ENCODE measurements around the gene TRAM2. TPM values are rescaled to one million over a fixed set of nuclear protein-coding genes. Genes with fewer than 3 reads are reported as not detected.

Gene TRAM2
- total and polyA plus RNA-seq, 9 of the 15 experiments (the other 6 are each of a cell fraction or from before 2014, with no cell fraction given), result 2.6 to 13.3 (median 8.9) TPM

GRCh38 chr6:52519618-52520017 is 57.2 kb downstream of the TRAM2 start:
- ATAC-seq (no peak), DNase-seq (ENCODE audit: extremely low read depth in 1 of 4, low spot score in 3 of 4) (no peak), FAIRE-seq (no peak)
- peaks cover 6% of the 10 kb centered on the region; the same call in 1 of the 3 replicates for H3K79me2 ChIP-seq (ENCODE audit: control insufficient read depth, insufficient read depth, low read length)
- peaks cover 3% of the 10 kb centered on the region for H3K9me1 ChIP-seq (ENCODE audit: control insufficient read depth, insufficient read depth, low read length)
- intact Hi-C loops (cut with micrococcal nuclease), result loop anchor here (5.0 to 10.0 kb wide), 2 partner anchors 58 to 235 kb away; partner anchors contain the start of genes MCM3 and TRAM2
- peaks cover 28 to 52% of the 10 kb centered on the region in 2 experiments for H3K4me1 ChIP-seq (replicated peaks in 1 of 2; ENCODE audit: control insufficient read depth in 2 of 2, insufficient read depth in 2 of 2, low read length in 2 of 2)
- H3K9ac ChIP-seq (ENCODE audit: insufficient read depth in 1 of 2, low read depth in 2 of 2, low read length in 2 of 2), result no peak overlapping the region
- ChIA-PET POLR2A (interaction anchor here (0.5 kb wide), 1 partner anchor 20 kb away, joined by 3 read pairs; no protein-coding TSS in a partner anchor), CTCF (ENCODE audit: low intra/inter-chr PET ratio) (no interaction called here)
- no peaks in the 10 kb centered on the region for H3K27me3 ChIP-seq (ENCODE audit: control insufficient read depth in 2 of 2, insufficient read depth in 2 of 2, low read length in 2 of 2)
- H3K4me2 ChIP-seq (ENCODE audit: insufficient read depth, low read length), result no peak overlapping the region
- no peaks in the 10 kb centered on the region for H4K20me1 ChIP-seq (replicated peaks; ENCODE audit: control insufficient read depth, insufficient read depth, low read length)
- no peaks in the 10 kb centered on the region for H3K9me3 ChIP-seq (replicated peaks; ENCODE audit: control insufficient read depth, insufficient read depth, low read depth, low read length)
- WGBS (ENCODE audit: insufficient coverage, low coverage, missing lambda C conversion rate), result 71% methylated on average over 4 of the region's 4 CpGs
- H3K36me3 ChIP-seq (ENCODE audit: control insufficient read depth, insufficient read depth, low read length), result peaks cover 21% of the 10 kb centered on the region; the same call in 2 of the 3 replicates
- no peak overlapping the region for H2AFZ ChIP-seq (ENCODE audit: low read depth, low read length)
- TF ChIP-seq ZNF507 (tag; conservative IDR thresholded peaks at IDR 0.05), result no peak
- no peak for TF ChIP-seq FOXP1 (CRISPR knock-in tag; IDR thresholded peaks at IDR 0.05)
- no peak for TF ChIP-seq FOXM1 (IDR thresholded peaks at IDR 0.05; ENCODE audit: low read depth)
- no peak for TF ChIP-seq FOXM1 (CRISPR knock-in tag; IDR thresholded peaks at IDR 0.05; ENCODE audit: low read depth)
- no peak for TF ChIP-seq ZNF134 (CRISPR knock-in tag; conservative IDR thresholded peaks at IDR 0.05)
- no peak for TF ChIP-seq ZNF12 (CRISPR knock-in tag; IDR thresholded peaks at IDR 0.05)
- in situ Hi-C loops (cut with MboI), result no loop called here
- no TSS peak for BruUV-seq (replicated peaks)
- H3K4me3 ChIP-seq, result no peak overlapping the region
- H3K27ac ChIP-seq (ENCODE audit: extremely low read depth, low read depth, low read length), result no peak overlapping the region
